DMS 273 treated with DMSO at 0.1 percent for 48 hours (cell line): ENCODE results near the gene CRYGS.
"Not testable (repeated sequence)": the region's sequence is repeated elsewhere in the genome, so short reads cannot be mapped to it uniquely, and the experiment has no call there.

Experiments
- DNase-seq: peaks from one replicate; lab custom pipeline; 2025; lab: John Stamatoyannopoulos, UW

Gene CRYGS

GRCh38 chr3:186519021-186519658 is 25.0 kb downstream of the CRYGS start:
- no peak for DNase-seq

- DNase-seq = no peak
Measured at GRCh38 chr3:186517218-186517617, 27.0 kb downstream of the CRYGS start.

- DNase-seq = no peak
Measured at GRCh38 chr3:186516646-186517045, 27.5 kb downstream of the CRYGS start.

- DNase-seq = no peak
Measured at GRCh38 chr3:186515125-186515524, 29.1 kb downstream of the CRYGS start.

- DNase-seq = no peak
Measured at GRCh38 chr3:186514296-186515002, 29.7 kb downstream of the CRYGS start.

- DNase-seq = no peak
Measured at GRCh38 chr3:186513386-186513785, 30.8 kb downstream of the CRYGS start.

GRCh38 chr3:186512570-186513302 is 31.4 kb downstream of the CRYGS start:
- no peak for DNase-seq

GRCh38 chr3:186511702-186512101 is 32.5 kb downstream of the CRYGS start:
- DNase-seq = no peak

GRCh38 chr3:186511245-186511644 is 32.9 kb downstream of the CRYGS start:
- no peak for DNase-seq

- DNase-seq = no peak
Measured at GRCh38 chr3:186510374-186511079, 33.7 kb downstream of the CRYGS start.

- no peak for DNase-seq
Measured at GRCh38 chr3:186509423-186509822, 34.8 kb downstream of the CRYGS start.

- no peak for DNase-seq
Measured at GRCh38 chr3:186506857-186507256, 37.3 kb downstream of the CRYGS start.

GRCh38 chr3:186506191-186506739 is 37.9 kb downstream of the CRYGS start:
- no peak for DNase-seq

GRCh38 chr3:186502966-186503712 is 41.0 kb downstream of the CRYGS start:
- DNase-seq = no peak

- no peak for DNase-seq
Measured at GRCh38 chr3:186502138-186502948, 41.8 kb downstream of the CRYGS start.

- DNase-seq = not testable (repeated sequence)
Measured at GRCh38 chr3:186499949-186500348, 44.2 kb downstream of the CRYGS start.

- DNase-seq = not testable (repeated sequence)
Measured at GRCh38 chr3:186498022-186498421, 46.2 kb downstream of the CRYGS start.

- no peak for DNase-seq
Measured at GRCh38 chr3:186497608-186498007, 46.6 kb downstream of the CRYGS start.

- DNase-seq = no peak
Measured at GRCh38 chr3:186496635-186497034, 47.5 kb downstream of the CRYGS start.

- no peak for DNase-seq
Measured at GRCh38 chr3:186496016-186496415, 48.2 kb downstream of the CRYGS start.
